Gastrocnemius medialis (tissue), 4 donors: ENCODE measurements around the gene AFAP1. TPM values are rescaled to one million over a fixed set of nuclear protein-coding genes. Genes with fewer than 3 reads are reported as not detected.
A peak's percentile ranks its signal among the peaks of the same experiment; 100 is the strongest.

Experiments
- ATAC-seq, 2 donors: fragments of 150-250 bp; one replicate each; pipeline ENCODE4 v1.9.1; 2016
- DNase-seq, 2 donors: peaks; one replicate each; pipeline ENCODE4 v3.0.0-alpha.2; 2019
- H3K27ac ChIP-seq, 4 donors: fragments of 200-600 bp; sonication (generic); 1 replicate in 1 of 4; 2 replicates in 3 of 4; pipeline ENCODE4 v1.5.1; 2016 to 2018; ENCODE audit warnings: mild to moderate bottlenecking in 2 of 4, moderate library complexity in 1 of 4
- H3K27me3 ChIP-seq, 3 donors: fragments of 200-600 bp; sonication (generic) in 2 of 3; 1 replicate in 1 of 3; 2 replicates in 2 of 3; pipeline versions ENCODE4 v1.5.1 to v1.6.0; 2016 to 2019; ENCODE audit warnings: mild to moderate bottlenecking in 1 of 3, moderate library complexity in 1 of 3
- H3K36me3 ChIP-seq, 2 donors: fragments of 200-600 bp; sonication (generic) in 1 of 2; one replicate each; pipeline ENCODE4 v1.5.1; 2017 to 2018
- H3K4me1 ChIP-seq, 2 donors: fragments of 200-600 bp; sonication (generic) in 1 of 2; one replicate each; pipeline ENCODE4 v1.5.1; 2016 to 2017; ENCODE audit warnings: mild to moderate bottlenecking in 2 of 2
- H3K4me3 ChIP-seq, 4 donors: fragments of 200-600 bp; sonication (generic) in 3 of 4; 1 replicate in 1 of 4; 2 replicates in 3 of 4; pipeline ENCODE4 v1.5.1; 2016 to 2019; ENCODE audit warnings: mild to moderate bottlenecking in 2 of 4
- H3K9me3 ChIP-seq, 3 donors: fragments of 200-600 bp; sonication (generic) in 2 of 3; 1 replicate in 1 of 3; 2 replicates in 2 of 3; pipeline ENCODE4 v1.5.1; 2016 to 2019
- POLR2A ChIP-seq, 2 donors: fragments of 450-650 bp; IDR thresholded peaks; one replicate each; pipeline ENCODE4 v1.6.1; 2017; ENCODE audit warnings: antibody characterized with exemption in 2 of 2, mild to moderate bottlenecking in 2 of 2, moderate library complexity in 2 of 2
- in situ Hi-C, 4 donors: fragments of 200-750 bp; cut with MboI; loops; one replicate each; pipeline versions ENCODE4 v1.15.0 to v1.8.0; 2017; ENCODE audit warnings: low sequenced_read_pairs in 4 of 4
- intact Hi-C: fragments of 100-400 bp; cut with DNase I; formaldehyde crosslinking; loops from one replicate; pipeline ENCODE4 v1.15.1; 2023; ENCODE audit warnings: low total_unique reads
- total RNA-seq, 4 donors: library from RNA; depleted of rRNA; stranded (reverse); fragments of >200 nt; gene quantifications; one replicate each; pipeline versions ENCODE4 v1.1.0 to v1.2.3, GENCODE V29; 2016
- TF ChIP-seq, protein P1 (sequence below), 5 experiments: fragments of 450-650 bp in 3 of 5; fragments of 200-600 bp in 2 of 5; sonication (generic) in 2 of 5; IDR thresholded peaks in 4 of 5; conservative IDR thresholded peaks in 1 of 5; 1 replicate in 4 of 5; 2 replicates in 1 of 5; pipeline ENCODE4 v1.5.1; 2016 to 2019; ENCODE audit warnings: antibody characterized with exemption in 5 of 5, mild to moderate bottlenecking in 3 of 5, moderate library complexity in 3 of 5

AFAP1 gene
- total RNA-seq, 4 donors from 2014 or later, result 1.5 to 8.6 (median 3.5) TPM

GRCh38 chr4:7971881-7972500, 32.3 kb upstream of the AFAP1 start:
- ATAC-seq (no peak), DNase-seq (no peak)
- in situ Hi-C loops, result no loop called here
- H3K9me3 ChIP-seq, result no peaks in the 10 kb centered on the region
- no peak for TF ChIP-seq POLR2A (IDR thresholded peaks at IDR 0.05)
- TF ChIP-seq, protein P1, sequence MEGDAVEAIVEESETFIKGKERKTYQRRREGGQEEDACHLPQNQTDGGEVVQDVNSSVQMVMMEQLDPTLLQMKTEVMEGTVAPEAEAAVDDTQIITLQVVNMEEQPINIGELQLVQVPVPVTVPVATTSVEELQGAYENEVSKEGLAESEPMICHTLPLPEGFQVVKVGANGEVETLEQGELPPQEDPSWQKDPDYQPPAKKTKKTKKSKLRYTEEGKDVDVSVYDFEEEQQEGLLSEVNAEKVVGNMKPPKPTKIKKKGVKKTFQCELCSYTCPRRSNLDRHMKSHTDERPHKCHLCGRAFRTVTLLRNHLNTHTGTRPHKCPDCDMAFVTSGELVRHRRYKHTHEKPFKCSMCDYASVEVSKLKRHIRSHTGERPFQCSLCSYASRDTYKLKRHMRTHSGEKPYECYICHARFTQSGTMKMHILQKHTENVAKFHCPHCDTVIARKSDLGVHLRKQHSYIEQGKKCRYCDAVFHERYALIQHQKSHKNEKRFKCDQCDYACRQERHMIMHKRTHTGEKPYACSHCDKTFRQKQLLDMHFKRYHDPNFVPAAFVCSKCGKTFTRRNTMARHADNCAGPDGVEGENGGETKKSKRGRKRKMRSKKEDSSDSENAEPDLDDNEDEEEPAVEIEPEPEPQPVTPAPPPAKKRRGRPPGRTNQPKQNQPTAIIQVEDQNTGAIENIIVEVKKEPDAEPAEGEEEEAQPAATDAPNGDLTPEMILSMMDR (IDR thresholded peaks at IDR 0.05 in 4 of 5, conservative IDR thresholded peaks at IDR 0.05 in 1 of 5), result no peak
- H3K4me3 ChIP-seq, result no peak overlapping the region
- H3K36me3 ChIP-seq, result peaks cover 0 to 31% of the 10 kb centered on the region in 2 donors
- intact Hi-C loops, result no loop called here
- peak overlapping the region in 1 of 4 donors; percentile 14 for H3K27ac ChIP-seq
- H3K27me3 ChIP-seq, result no peaks in the 10 kb centered on the region
- H3K4me1 ChIP-seq, result peaks cover 0 to 21% of the 10 kb centered on the region in 2 donors

- intact Hi-C loops, result no loop called here
- in situ Hi-C loops, result no loop called here
- peaks cover 0 to 36% of the 10 kb centered on the region in 2 donors for H3K36me3 ChIP-seq
- DNase-seq, result no peak
- TF ChIP-seq, protein P1 (IDR thresholded peaks at IDR 0.05 in 4 of 5, conservative IDR thresholded peaks at IDR 0.05 in 1 of 5), result no peak
- no peak for TF ChIP-seq POLR2A (IDR thresholded peaks at IDR 0.05)
- H3K4me1 ChIP-seq, result peaks cover 0 to 21% of the 10 kb centered on the region in 2 donors
- H3K4me3 ChIP-seq, result no peak overlapping the region
- H3K9me3 ChIP-seq, result no peaks in the 10 kb centered on the region
- no peak for ATAC-seq
- H3K27ac ChIP-seq, result no peak overlapping the region
- no peaks in the 10 kb centered on the region for H3K27me3 ChIP-seq
Measured at GRCh38 chr4:7971159-7971631, 31.5 kb upstream of the AFAP1 start.

DNA sequence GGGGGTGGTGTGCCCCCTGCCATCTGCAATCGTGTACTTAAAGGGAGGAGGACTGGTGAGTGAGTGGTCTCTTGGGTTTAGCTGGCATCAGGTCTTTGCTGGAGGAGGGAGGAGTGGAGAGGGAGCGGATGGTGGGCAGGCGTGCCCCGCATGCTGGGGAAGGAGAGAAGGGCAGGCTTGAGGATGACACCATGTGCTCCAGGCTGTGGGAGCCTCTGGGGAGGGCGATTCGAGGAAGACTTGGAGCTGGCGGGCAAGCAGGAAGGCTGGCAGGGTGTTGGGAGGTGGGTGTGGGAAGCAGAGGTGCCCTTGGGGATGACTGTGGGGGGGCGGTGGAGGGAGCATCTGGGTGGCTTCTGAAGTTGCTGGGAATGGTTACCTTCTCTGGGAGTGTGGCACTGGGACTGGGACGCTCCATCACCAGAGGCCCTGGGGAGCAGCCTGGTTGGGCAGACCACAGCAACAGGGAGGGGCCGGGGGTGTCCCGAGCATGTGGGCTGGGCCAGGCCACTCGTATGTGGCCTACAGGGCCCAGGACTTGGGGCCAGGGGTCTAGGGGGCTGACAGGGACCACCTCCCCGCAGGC, 30.8 kb upstream of the AFAP1 start:
- H3K36me3 ChIP-seq, result peaks cover 0 to 42% of the 10 kb centered on the region in 2 donors
- H3K4me3 ChIP-seq, result no peak overlapping the region
- DNase-seq, result no peak
- ATAC-seq, result no peak
- TF ChIP-seq, protein P1 (IDR thresholded peaks at IDR 0.05 in 4 of 5, conservative IDR thresholded peaks at IDR 0.05 in 1 of 5), result no peak
- no peak for TF ChIP-seq POLR2A (IDR thresholded peaks at IDR 0.05)
- intact Hi-C loops (no loop called here), in situ Hi-C loops (no loop called here)
- H3K27me3 ChIP-seq, result no peaks in the 10 kb centered on the region
- H3K27ac ChIP-seq, result peak overlapping the region; percentile 9 to 39 (median 31)
- H3K4me1 ChIP-seq, result peaks cover 0 to 25% of the 10 kb centered on the region in 2 donors
- H3K9me3 ChIP-seq, result no peaks in the 10 kb centered on the region

DNA sequence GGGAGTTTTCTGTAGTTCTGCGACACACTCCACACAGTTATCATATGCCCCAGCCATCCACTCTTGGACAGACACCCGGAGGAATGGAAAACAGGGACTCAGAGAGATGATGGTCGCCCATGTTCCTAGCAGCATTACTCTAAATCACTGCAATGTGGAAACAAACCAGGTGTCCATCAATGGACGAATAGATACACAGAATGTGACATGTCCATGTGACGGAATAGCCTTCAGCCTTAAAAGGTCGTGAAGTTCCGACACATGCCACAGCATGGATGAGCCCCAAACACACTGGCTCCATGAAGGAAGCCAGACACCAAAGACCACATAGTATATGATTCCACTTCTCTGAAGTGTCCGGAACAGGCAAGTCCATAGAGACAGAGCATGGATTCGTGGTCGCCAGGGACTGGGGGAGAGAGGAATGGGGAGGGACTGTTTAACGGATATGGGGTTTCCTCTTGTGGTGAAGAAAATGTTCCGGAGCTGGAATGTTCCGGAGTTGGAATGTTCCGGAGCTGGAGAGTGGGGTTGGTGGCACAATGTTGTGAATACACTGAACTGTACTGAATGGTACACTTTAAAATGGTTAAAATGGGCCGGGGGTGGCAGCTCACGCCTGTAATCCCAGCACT, 28.7 kb upstream of the AFAP1 start:
- TF ChIP-seq, protein P1 (IDR thresholded peaks at IDR 0.05 in 4 of 5, conservative IDR thresholded peaks at IDR 0.05 in 1 of 5), result no peak
- TF ChIP-seq POLR2A (IDR thresholded peaks at IDR 0.05), result no peak
- no peak overlapping the region for H3K4me3 ChIP-seq
- peak overlapping the region; percentile 27 to 50 (median 42) for H3K27ac ChIP-seq
- peaks cover 0 to 42% of the 10 kb centered on the region in 2 donors for H3K36me3 ChIP-seq
- no peaks in the 10 kb centered on the region for H3K9me3 ChIP-seq
- intact Hi-C loops, result no loop called here
- H3K27me3 ChIP-seq, result no peaks in the 10 kb centered on the region
- in situ Hi-C loops, result no loop called here
- DNase-seq (no peak), ATAC-seq (no peak)
- peaks cover 0 to 25% of the 10 kb centered on the region in 2 donors for H3K4me1 ChIP-seq
